Stimulated activated CD4-positive, alpha-beta T cell treated with anti-CD3 and anti-CD28 coated beads, Interleukin-2, amount 100 ng/mL, for 24 hours (primary cell): ENCODE results near the gene SARDH.

ENCODE experiments used
- DNase-seq, 2 donors: peaks; one replicate each; pipeline ENCODE4 v3.0.0-alpha.2; 2020

The SARDH gene

GRCh38 chr9:133712221-133713100 lies 25.7 kb downstream of the SARDH start:
- no peak for DNase-seq

GRCh38 chr9:133711428-133712220 lies 26.5 kb downstream of the SARDH start:
- no peak for DNase-seq

- no peak for DNase-seq
Measured at GRCh38 chr9:133710661-133711427, 27.3 kb downstream of the SARDH start.

GRCh38 chr9:133709691-133710571 lies 28.2 kb downstream of the SARDH start:
- no peak for DNase-seq

- DNase-seq = peak; percentile 35 to 53
Measured at GRCh38 chr9:133709015-133709611, 29.0 kb downstream of the SARDH start.

GRCh38 chr9:133708246-133709014 lies 29.7 kb downstream of the SARDH start:
- no peak for DNase-seq

GRCh38 chr9:133707763-133708245 lies 30.3 kb downstream of the SARDH start:
- DNase-seq = no peak

- no peak for DNase-seq
Measured at GRCh38 chr9:133707065-133707762, 30.9 kb downstream of the SARDH start.

GRCh38 chr9:133706307-133707050 lies 31.7 kb downstream of the SARDH start:
- DNase-seq = no peak

GRCh38 chr9:133705576-133705975 lies 32.6 kb downstream of the SARDH start:
- no peak for DNase-seq

GRCh38 chr9:133704711-133705181 lies 33.4 kb downstream of the SARDH start:
- DNase-seq = no peak

- DNase-seq = no peak
Measured at GRCh38 chr9:133703591-133704399, 34.4 kb downstream of the SARDH start.

GRCh38 chr9:133702798-133703590 lies 35.2 kb downstream of the SARDH start:
- DNase-seq = peak in 1 of 2 donors; percentile 32

- peak; percentile 69 to 78 for DNase-seq
Measured at GRCh38 chr9:133701981-133702797, 36.0 kb downstream of the SARDH start.

GRCh38 chr9:133701321-133701980 lies 36.7 kb downstream of the SARDH start:
- peak; percentile 59 for DNase-seq

- DNase-seq = no peak
Measured at GRCh38 chr9:133700819-133701320, 37.3 kb downstream of the SARDH start.
